Small intestine (tissue), 7 donors: ENCODE measurements around the gene ZNF385A. TPM values are rescaled to one million over a fixed set of nuclear protein-coding genes. Genes with fewer than 3 reads are reported as not detected.
A peak's percentile ranks its signal among the peaks of the same experiment; 100 is the strongest.

Experiments used
- DNase-seq, 2 donors: peaks; one replicate each; pipeline versions ENCODE4 v3.0.0 to v3.0.0-alpha.2; 2013
- FAIRE-seq: peaks from 2 replicates; lab custom pipeline; 2012; peaks lifted over from hg19 to GRCh38; lab: Jason Lieb, UNC
- H3K27ac ChIP-seq, 3 donors: one replicate each; pipeline ENCODE4 v1.5.1; 2013; ENCODE audit warnings: low read length in 2 of 3, mild to moderate bottlenecking in 2 of 3, control low read depth in 1 of 3, inconsistent platforms in 1 of 3, low read depth in 1 of 3, moderate library complexity in 1 of 3
- H3K27me3 ChIP-seq, 3 donors: one replicate each; pipeline ENCODE4 v1.6.1; 2013; ENCODE audit warnings: low read length in 3 of 3, inconsistent platforms in 1 of 3; ENCODE audit not compliant: control insufficient read depth in 3 of 3, insufficient read depth in 3 of 3
- H3K36me3 ChIP-seq, 3 donors: one replicate each; pipeline ENCODE4 v1.6.1; 2013; ENCODE audit warnings: low read length in 3 of 3, inconsistent platforms in 1 of 3, low read depth in 1 of 3, mild to moderate bottlenecking in 1 of 3, moderate library complexity in 1 of 3; ENCODE audit not compliant: control insufficient read depth in 3 of 3, insufficient read depth in 2 of 3
- H3K4me1 ChIP-seq, 3 donors: one replicate each; pipeline ENCODE4 v1.6.1; 2013; ENCODE audit warnings: low read length in 2 of 3, inconsistent platforms in 1 of 3, low read depth in 1 of 3, mild to moderate bottlenecking in 1 of 3, moderate library complexity in 1 of 3; ENCODE audit not compliant: control insufficient read depth in 3 of 3, insufficient read depth in 2 of 3
- H3K4me3 ChIP-seq, 3 donors: one replicate each; pipeline ENCODE4 v1.5.1; 2013; ENCODE audit warnings: low read length in 3 of 3, control low read depth in 1 of 3, inconsistent platforms in 1 of 3, low read depth in 1 of 3, mild to moderate bottlenecking in 1 of 3, moderate library complexity in 1 of 3
- H3K9me3 ChIP-seq, 2 donors: one replicate each; pipeline ENCODE4 v1.6.1; 2013; ENCODE audit warnings: low read depth in 1 of 2, low read length in 1 of 2; ENCODE audit not compliant: control insufficient read depth in 2 of 2, insufficient read depth in 1 of 2
- WGBS, 3 donors: extraction: QIAGEN DNeasy Blood & Tissue Kit; methylation state at CpG; one replicate each; pipeline ENCODE4 v1.1.7; 2013; 5-methylcytosine and 5-hydroxymethylcytosine counted together
- polyA plus RNA-seq, 4 donors: library from polyadenylated mRNA; stranded (reverse) in 3 of 4; unstranded in 1 of 4; fragments of 200-250 nt in 3 of 4; fragments of 120-200 nt in 1 of 4; gene quantifications; one replicate each; pipeline versions ENCODE4 v1.2.1 to v1.2.3, GENCODE V29; 2013
- donor health status: healthy with polysubstance abuse.
- donor health status: control.
- donor health status: control.
- donor health status: Bipolar disorder and iron deficiency.
- donor health status: healthy.

Gene ZNF385A
- polyA plus RNA-seq, 4 donors, result 0.45 to 9.7 (median 5.9) TPM

GRCh38 chr12:54370171-54370730, 14.3 kb downstream of the ZNF385A start:
- FAIRE-seq, result no peak
- Histone ChIP-seq H3K27ac (peak overlapping the region in 1 of 3 donors; percentile 13), H3K4me3 (peak overlapping the region in 2 of 3 donors; percentile 34 to 38)

GRCh38 chr12:54369597-54370131, 14.9 kb downstream of the ZNF385A start:
- no peaks in the 10 kb centered on the region for H3K9me3 ChIP-seq
- H3K4me1 ChIP-seq, result peaks cover 0 to 33% (median 3%) of the 10 kb centered on the region in 3 donors
- peak overlapping the region in 1 of 3 donors; percentile 58 for H3K27ac ChIP-seq
- H3K27me3 ChIP-seq, result peaks cover 0 to 19% (median 0%) of the 10 kb centered on the region in 3 donors
- no peak for FAIRE-seq
- H3K36me3 ChIP-seq, result peaks cover 0 to 6% (median 0%) of the 10 kb centered on the region in 3 donors
- DNase-seq, result no peak
- H3K4me3 ChIP-seq, result peak overlapping the region in 2 of 3 donors; percentile 34 to 38
- WGBS, 3 donors, result 12 to 42% (median 41%) methylated on average over 15 to 21 of the region's 21 CpGs

More at GRCh38 chr12:54370171-54370730, 14.3 kb downstream of the ZNF385A start:
- H3K27me3 ChIP-seq, result peaks cover 0 to 19% (median 0%) of the 10 kb centered on the region in 3 donors
- H3K9me3 ChIP-seq, result no peaks in the 10 kb centered on the region
- WGBS, 3 donors, result 7 to 29% (median 21%) methylated on average over 36 to 44 of the region's 44 CpGs
- peak; percentile 64 to 88 for DNase-seq
- peaks cover 0 to 6% (median 0%) of the 10 kb centered on the region in 3 donors for H3K36me3 ChIP-seq
- peaks cover 0 to 33% (median 3%) of the 10 kb centered on the region in 3 donors for H3K4me1 ChIP-seq

GRCh38 chr12:54368709-54369596, 15.6 kb downstream of the ZNF385A start:
- DNase-seq (peak; percentile 88 to 92), FAIRE-seq (no peak)
- Histone ChIP-seq H3K4me3 (peak overlapping the region in 2 of 3 donors; percentile 3 to 6), H3K27ac (peak overlapping the region in 2 of 3 donors; percentile 17 to 58), H3K36me3 (peaks cover 0 to 4% (median 0%) of the 10 kb centered on the region in 3 donors), H3K4me1 (peaks cover 0 to 33% (median 3%) of the 10 kb centered on the region in 3 donors), H3K9me3 (no peaks in the 10 kb centered on the region), H3K27me3 (peaks cover 0 to 19% (median 0%) of the 10 kb centered on the region in 3 donors)
- 8 to 18% (median 14%) methylated on average over 40 of the region's 40 CpGs for WGBS, 3 donors

GRCh38 chr12:54368025-54368708, 16.4 kb downstream of the ZNF385A start:
- FAIRE-seq (no peak), DNase-seq (no peak)
- WGBS, 3 donors, result 20 to 28% (median 25%) methylated on average over 5 of the region's 5 CpGs
- Histone ChIP-seq H3K27ac (peak overlapping the region in 1 of 3 donors; percentile 31), H3K4me1 (peaks cover 0 to 33% (median 3%) of the 10 kb centered on the region in 3 donors), H3K4me3 (peak overlapping the region in 1 of 3 donors; percentile 6), H3K9me3 (no peaks in the 10 kb centered on the region), H3K36me3 (peaks cover 0 to 2% (median 0%) of the 10 kb centered on the region in 3 donors), H3K27me3 (peaks cover 0 to 19% (median 0%) of the 10 kb centered on the region in 3 donors)

- H3K4me1 ChIP-seq, result peaks cover 0 to 17% (median 0%) of the 10 kb centered on the region in 3 donors
- DNase-seq (no peak), FAIRE-seq (no peak)
- H3K27ac ChIP-seq, result no peak within 1 kb of the TSS
- 58 to 81% (median 58%) methylated on average over 4 of the region's 4 CpGs for WGBS, 3 donors
- H3K9me3 ChIP-seq, result no peaks in the 10 kb centered on the region
- peaks cover 0 to 11% (median 0%) of the 10 kb centered on the region in 3 donors for H3K27me3 ChIP-seq
- H3K36me3 ChIP-seq, result no peaks in the 10 kb centered on the region
- no peak within 1 kb of the TSS for H3K4me3 ChIP-seq
Measured at GRCh38 chr12:54364413-54364812, 20.1 kb downstream of the ZNF385A start, which contains the start of gene GPR84. Gene GPR84 (minus strand): TSS chr12:54364486. CDS start chr12:54363851, 635 bp downstream.

GRCh38 chr12:54363618-54364017, 20.9 kb downstream of the ZNF385A start:
- FAIRE-seq, result no peak

GRCh38 chr12:54363047-54363446, 21.5 kb downstream of the ZNF385A start:
- DNase-seq, result no peak
- Histone ChIP-seq H3K27ac (no peak overlapping the region), H3K27me3 (peaks cover 0 to 4% (median 0%) of the 10 kb centered on the region in 3 donors), H3K36me3 (no peaks in the 10 kb centered on the region), H3K9me3 (no peaks in the 10 kb centered on the region), H3K4me1 (peaks cover 0 to 8% (median 2%) of the 10 kb centered on the region in 3 donors), H3K4me3 (no peak overlapping the region)
- FAIRE-seq, result no peak
- WGBS, 3 donors, result 65 to 82% (median 76%) methylated on average over 8 of the region's 8 CpGs

More at GRCh38 chr12:54363618-54364017, 20.9 kb downstream of the ZNF385A start:
- Histone ChIP-seq H3K4me1 (peaks cover 0 to 10% (median 0%) of the 10 kb centered on the region in 3 donors), H3K27me3 (peaks cover 0 to 4% (median 0%) of the 10 kb centered on the region in 3 donors), H3K9me3 (no peaks in the 10 kb centered on the region), H3K4me3 (no peak overlapping the region), H3K27ac (no peak overlapping the region), H3K36me3 (no peaks in the 10 kb centered on the region)
- 74 to 82% (median 75%) methylated on average over 6 of the region's 6 CpGs for WGBS, 3 donors
- DNase-seq, result no peak
